ENCODE measurements around the gene SEMA3B. TPM values are rescaled to one million over a fixed set of nuclear protein-coding genes. Genes with fewer than 3 reads are reported as not detected.

Gene SEMA3B
- total RNA-seq, 1 experiment from 2014 or later, result 0.43 TPM

DNA sequence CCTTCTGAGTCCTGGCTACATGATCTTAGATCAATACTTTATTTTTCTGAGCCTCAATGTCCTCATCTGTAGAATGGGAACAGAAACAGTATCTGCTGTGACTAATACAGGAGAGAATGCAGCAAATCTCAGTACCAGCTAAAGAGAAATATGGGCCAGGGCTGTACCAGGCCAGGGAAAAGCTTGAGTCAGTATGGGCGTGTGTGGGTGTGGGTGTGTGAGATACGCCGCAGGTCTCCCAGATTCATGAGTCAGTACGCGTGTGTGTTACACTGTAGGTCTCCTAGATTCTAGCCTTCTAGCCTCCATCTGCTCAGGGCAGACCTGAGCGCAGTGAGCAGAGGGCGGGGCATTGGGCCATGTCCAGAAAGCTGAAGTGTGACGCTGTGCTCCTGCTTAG, 17.7 kb upstream of the SEMA3B start:
- H3K27ac ChIP-seq (ENCODE audit: low read depth, low read length, poor library complexity, severe bottlenecking), result no peak overlapping the region
- H3K27me3 ChIP-seq (replicated peaks; ENCODE audit: insufficient read depth, low read depth, low read length, poor library complexity), result no peaks in the 10 kb centered on the region
- no TSS peak for BruUV-seq (replicated peaks)
- H3K4me3 ChIP-seq (ENCODE audit: low read depth, low read length, poor library complexity, severe bottlenecking), result no peak overlapping the region
- no peaks in the 10 kb centered on the region for H3K9me3 ChIP-seq (ENCODE audit: low read depth, low read length, poor library complexity, severe bottlenecking)
- POLR2A ChIA-PET (ENCODE audit: low non-redundant PET), result no interaction called here
- no peak for TF ChIP-seq EZH2 (IDR thresholded peaks at IDR 0.05; ENCODE audit: borderline replicate concordance, low read depth, low read length, poor library complexity, severe bottlenecking)
- no peak for TF ChIP-seq CTCF (conservative IDR thresholded peaks at IDR 0.05; ENCODE audit: low read depth, low read length)
- no peak for DNase-seq (ENCODE audit: low spot score)
- H3K36me3 ChIP-seq (ENCODE audit: insufficient read depth, low read length, poor library complexity, severe bottlenecking), result peaks cover under 1% of the 10 kb centered on the region
- intact Hi-C loops (cut with micrococcal nuclease; ENCODE audit: unreplicated experiment), result no loop called here
- H3K4me1 ChIP-seq (ENCODE audit: insufficient read depth, low read length, poor library complexity, severe bottlenecking), result peaks cover 9% of the 10 kb centered on the region
- CTCF ChIA-PET, result no interaction called here

DNA sequence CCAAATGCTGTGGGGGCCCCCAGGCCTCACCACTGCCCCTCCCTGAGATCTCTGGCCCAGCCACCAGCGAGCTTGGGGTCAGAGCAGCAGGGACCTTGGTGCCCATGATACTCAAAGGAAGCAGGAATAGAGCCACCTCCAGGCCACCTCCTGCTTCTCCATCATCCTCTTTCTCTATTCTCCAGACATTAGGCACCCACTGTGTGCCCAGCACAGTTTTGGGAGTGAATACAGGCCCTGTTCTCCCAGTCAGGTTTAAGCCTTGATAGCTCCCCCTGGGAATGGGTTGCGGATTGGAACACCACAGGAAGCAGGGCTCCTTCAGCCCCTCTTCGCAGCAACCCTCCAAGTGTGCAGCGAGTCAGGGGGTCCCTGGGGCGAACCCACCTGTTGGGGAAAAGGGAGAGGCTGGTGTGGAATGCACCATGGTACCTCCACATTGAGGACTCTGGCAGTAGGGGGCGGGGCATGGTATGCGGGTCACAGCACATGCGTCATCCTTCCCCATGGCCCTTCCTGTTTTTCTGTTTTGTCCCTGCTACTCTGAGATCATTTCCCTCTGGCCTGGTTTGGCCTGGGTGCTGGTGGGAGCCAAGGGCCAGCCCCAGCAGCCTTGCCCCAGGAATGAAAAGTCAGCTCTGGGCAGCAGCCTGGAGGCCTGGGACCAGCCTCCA, 14.2 kb upstream of the SEMA3B start:
- intact Hi-C loops (cut with micrococcal nuclease; ENCODE audit: unreplicated experiment), result no loop called here
- no TSS peak for BruUV-seq (replicated peaks)
- DNase-seq (ENCODE audit: low spot score), result no peak
- CTCF ChIA-PET, result no interaction called here
- Histone ChIP-seq H3K27ac (ENCODE audit: low read depth, low read length, poor library complexity, severe bottlenecking) (no peak overlapping the region), H3K4me1 (ENCODE audit: insufficient read depth, low read length, poor library complexity, severe bottlenecking) (no peaks in the 10 kb centered on the region), H3K36me3 (ENCODE audit: insufficient read depth, low read length, poor library complexity, severe bottlenecking) (peaks cover 15% of the 10 kb centered on the region), H3K27me3 (replicated peaks; ENCODE audit: insufficient read depth, low read depth, low read length, poor library complexity) (no peaks in the 10 kb centered on the region), H3K9me3 (ENCODE audit: low read depth, low read length, poor library complexity, severe bottlenecking) (no peaks in the 10 kb centered on the region), H3K4me3 (ENCODE audit: low read depth, low read length, poor library complexity, severe bottlenecking) (no peak overlapping the region)
- TF ChIP-seq EZH2 (IDR thresholded peaks at IDR 0.05; ENCODE audit: borderline replicate concordance, low read depth, low read length, poor library complexity, severe bottlenecking), result no peak
- TF ChIP-seq CTCF (conservative IDR thresholded peaks at IDR 0.05; ENCODE audit: low read depth, low read length), result no peak
- POLR2A ChIA-PET (ENCODE audit: low non-redundant PET), result no interaction called here

DNA sequence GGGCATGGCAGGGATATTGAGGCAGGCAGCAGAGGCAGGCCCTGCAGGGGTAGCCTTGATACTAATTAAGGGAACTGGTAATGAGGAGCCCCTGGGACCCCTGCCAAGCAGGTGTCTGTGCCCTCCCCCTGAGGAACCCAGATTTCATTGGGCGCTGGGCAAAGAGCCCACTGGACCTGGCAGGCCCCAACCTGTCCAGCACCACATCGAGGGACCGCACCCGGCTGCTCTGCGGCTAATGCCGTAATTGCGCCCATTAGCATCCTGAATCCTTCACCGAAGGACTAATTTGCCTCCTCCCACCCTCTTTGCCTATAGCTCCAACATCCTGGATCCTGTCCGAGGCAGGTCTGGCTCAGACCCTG, 13.7 kb upstream of the SEMA3B start:
- intact Hi-C loops (cut with micrococcal nuclease; ENCODE audit: unreplicated experiment), result no loop called here
- BruUV-seq (replicated peaks), result no TSS peak
- H3K9me3 ChIP-seq (ENCODE audit: low read depth, low read length, poor library complexity, severe bottlenecking), result no peaks in the 10 kb centered on the region
- no peak overlapping the region for H3K4me3 ChIP-seq (ENCODE audit: low read depth, low read length, poor library complexity, severe bottlenecking)
- no peak for DNase-seq (ENCODE audit: low spot score)
- ChIA-PET POLR2A (ENCODE audit: low non-redundant PET) (no interaction called here), CTCF (no interaction called here)
- H3K27me3 ChIP-seq (replicated peaks; ENCODE audit: insufficient read depth, low read depth, low read length, poor library complexity), result no peaks in the 10 kb centered on the region
- peaks cover 15% of the 10 kb centered on the region for H3K36me3 ChIP-seq (ENCODE audit: insufficient read depth, low read length, poor library complexity, severe bottlenecking)
- H3K27ac ChIP-seq (ENCODE audit: low read depth, low read length, poor library complexity, severe bottlenecking), result no peak overlapping the region
- TF ChIP-seq EZH2 (IDR thresholded peaks at IDR 0.05; ENCODE audit: borderline replicate concordance, low read depth, low read length, poor library complexity, severe bottlenecking), result no peak
- TF ChIP-seq CTCF (conservative IDR thresholded peaks at IDR 0.05; ENCODE audit: low read depth, low read length), result no peak
- no peaks in the 10 kb centered on the region for H3K4me1 ChIP-seq (ENCODE audit: insufficient read depth, low read length, poor library complexity, severe bottlenecking)
